Hepatocyte (in vitro differentiated cells): ENCODE measurements around the gene NHS. TPM values are rescaled to one million over a fixed set of nuclear protein-coding genes. Genes with fewer than 3 reads are reported as not detected.
A peak's percentile ranks its signal among the peaks of the same experiment; 100 is the strongest.

Experiments
- DNase-seq: peaks from one replicate; pipeline ENCODE4 v3.0.0-alpha.2; 2016; ENCODE audit warnings: low spot score
- H2AFZ ChIP-seq: fragments of 200-600 bp; sonication (generic); 2 replicates; pipeline ENCODE4 v1.6.0; 2016; ENCODE audit warnings: antibody characterized with exemption, mild to moderate bottlenecking
- H3K27ac ChIP-seq: fragments of 200-600 bp; sonication (generic); 2 replicates; pipeline ENCODE4 v1.5.1; 2016; ENCODE audit warnings: mild to moderate bottlenecking
- H3K27me3 ChIP-seq: fragments of 200-600 bp; sonication (generic); 2 replicates; pipeline ENCODE4 v1.6.1; 2016
- H3K36me3 ChIP-seq: fragments of 200-600 bp; sonication (generic); replicated peaks from 2 replicates; pipeline ENCODE4 v1.5.1; 2016; ENCODE audit warnings: low read depth; ENCODE audit not compliant: insufficient read depth
- H3K4me1 ChIP-seq: fragments of 200-600 bp; sonication (generic); 2 replicates; pipeline ENCODE4 v1.5.1; 2016; ENCODE audit warnings: mild to moderate bottlenecking, moderate library complexity; ENCODE audit not compliant: insufficient read depth
- H3K4me2 ChIP-seq: fragments of 200-600 bp; sonication (generic); 2 replicates; pipeline ENCODE4 v1.6.0; 2016
- H3K4me3 ChIP-seq: fragments of 200-600 bp; sonication (generic); 2 replicates; pipeline ENCODE4 v1.5.1; 2016; ENCODE audit warnings: mild to moderate bottlenecking
- H3K79me2 ChIP-seq: fragments of 200-600 bp; sonication (generic); 2 replicates; pipeline ENCODE4 v1.6.0; 2017; ENCODE audit warnings: mild to moderate bottlenecking
- H3K9me2 ChIP-seq: fragments of 200-600 bp; sonication (generic); replicated peaks from 2 replicates; pipeline ENCODE4 v1.6.0; 2017; ENCODE audit warnings: mild to moderate bottlenecking; ENCODE audit not compliant: insufficient read depth
- H3K9me3 ChIP-seq: fragments of 200-600 bp; sonication (generic); 2 replicates; pipeline ENCODE4 v1.5.1; 2016; ENCODE audit warnings: low read depth, mild to moderate bottlenecking
- H4K20me1 ChIP-seq: fragments of 200-600 bp; sonication (generic); 2 replicates; pipeline ENCODE4 v1.6.0; 2016; ENCODE audit warnings: mild to moderate bottlenecking; ENCODE audit not compliant: insufficient read depth, poor library complexity, severe bottlenecking
- CTCF ChIP-seq: fragments of 200-600 bp; sonication (generic); IDR thresholded peaks from 2 replicates; pipeline ENCODE4 v1.5.1; 2016; ENCODE audit warnings: antibody characterized with exemption, mild to moderate bottlenecking; ENCODE audit not compliant: poor library complexity
- EZH2 ChIP-seq: fragments of 200-600 bp; sonication (generic); IDR thresholded peaks from 2 replicates; pipeline ENCODE4 v1.6.1; 2016; ENCODE audit warnings: antibody characterized with exemption, mild to moderate bottlenecking, borderline replicate concordance
- EZH2phosphoT487 ChIP-seq: fragments of 200-600 bp; sonication (generic); IDR thresholded peaks from one replicate; pipeline ENCODE4 v1.6.1; 2018; ENCODE audit warnings: antibody characterized with exemption, mild to moderate bottlenecking, low read depth, moderate library complexity; ENCODE audit not compliant: unreplicated experiment, severe bottlenecking
- WGBS: methylation state at CpG from one replicate; pipeline ENCODE4 v1.1.6; 2016; ENCODE audit warnings: low lambda C conversion rate; ENCODE audit errors: missing lambda C conversion rate; 5-methylcytosine and 5-hydroxymethylcytosine counted together
- polyA plus RNA-seq: library from polyadenylated mRNA; unstranded; fragments of >200 nt; fragmentation: Nextera tagmentation; extraction: Ambion mirVana; gene quantifications from 2 replicates; pipeline ENCODE4 v1.2.1, GENCODE V29; 2016
- total RNA-seq: library from RNA; depleted of rRNA; stranded (reverse); fragments of >200 nt; gene quantifications from 2 replicates; pipeline ENCODE4 v1.2.3, GENCODE V29; 2014

The NHS gene
- total RNA-seq (2.7 and 3.1 TPM in 2 replicates), polyA plus RNA-seq (0.35 and 1.2 TPM in 2 replicates)

- no peaks in the 10 kb centered on the region for H3K36me3 ChIP-seq
- peak within 1 kb of the TSS; percentile 59 for H3K27ac ChIP-seq
- TF ChIP-seq EZH2 (no peak), EZH2phosphoT487 (no peak), CTCF (peak; percentile 46)
- H2AFZ ChIP-seq: peak within 1 kb of the TSS; percentile 41
- DNase-seq: peak; percentile 83
- 43% methylated on average over 18 of the region's 52 CpGs for WGBS
- H3K9me2 ChIP-seq: no peaks in the 10 kb centered on the region
- peak within 1 kb of the TSS; percentile 89 for H3K4me2 ChIP-seq
- H4K20me1 ChIP-seq: no peaks in the 10 kb centered on the region
- H3K9me3 ChIP-seq: no peaks in the 10 kb centered on the region
- H3K27me3 ChIP-seq: no peaks in the 10 kb centered on the region
- H3K4me3 ChIP-seq: peak within 1 kb of the TSS; percentile 64
- peaks cover 1% of the 10 kb centered on the region for H3K4me1 ChIP-seq
- no peaks in the 10 kb centered on the region for H3K79me2 ChIP-seq
Observed at GRCh38 chrX:17374619-17375366, at the start of gene NHS. TSS of gene NHS (plus strand) at chrX:17375200. CDS start at chrX:17375758, 558 bp downstream.

- Histone ChIP-seq H3K4me1 (no peaks in the 10 kb centered on the region), H4K20me1 (no peaks in the 10 kb centered on the region), H3K4me2 (no peak overlapping the region), H3K79me2 (no peaks in the 10 kb centered on the region), H3K36me3 (no peaks in the 10 kb centered on the region), H3K4me3 (no peak overlapping the region), H3K9me2 (no peaks in the 10 kb centered on the region), H3K9me3 (no peaks in the 10 kb centered on the region), H3K27ac (no peak overlapping the region), H2AFZ (no peak overlapping the region), H3K27me3 (no peaks in the 10 kb centered on the region)
- 44% methylated on average over 2 of the region's 2 CpGs for WGBS
- no peak for TF ChIP-seq EZH2
- TF ChIP-seq EZH2phosphoT487: no peak
- TF ChIP-seq CTCF: no peak
- DNase-seq: no peak
Observed at GRCh38 chrX:17328837-17329236, 46.2 kb upstream of the NHS start.

- no peaks in the 10 kb centered on the region for H3K9me3 ChIP-seq
- no peaks in the 10 kb centered on the region for H4K20me1 ChIP-seq
- H3K9me2 ChIP-seq: no peaks in the 10 kb centered on the region
- no peaks in the 10 kb centered on the region for H3K27me3 ChIP-seq
- no peak for DNase-seq
- no peak overlapping the region for H2AFZ ChIP-seq
- H3K36me3 ChIP-seq: no peaks in the 10 kb centered on the region
- no peaks in the 10 kb centered on the region for H3K79me2 ChIP-seq
- no peaks in the 10 kb centered on the region for H3K4me1 ChIP-seq
- no peak for TF ChIP-seq EZH2
- no peak for TF ChIP-seq CTCF
- no peak for TF ChIP-seq EZH2phosphoT487
- no peak overlapping the region for H3K4me3 ChIP-seq
- no peak overlapping the region for H3K27ac ChIP-seq
- H3K4me2 ChIP-seq: no peak overlapping the region
Observed at GRCh38 chrX:17336377-17336776, 38.6 kb upstream of the NHS start.
